Ishikawa (cell line): ENCODE data around the gene DHRSX.

Experiments
- CEBPB ChIP-seq: IDR thresholded peaks from 2 replicates; pipeline ENCODE4 v1.6.1; 2012
- EGR1 ChIP-seq: IDR thresholded peaks from 2 replicates; pipeline ENCODE4 v1.6.1; 2012
- EP300 ChIP-seq: IDR thresholded peaks from 2 replicates; pipeline ENCODE4 v1.6.1; 2012; ENCODE audit warnings: borderline replicate concordance
- NFIC ChIP-seq: IDR thresholded peaks from 2 replicates; pipeline ENCODE4 v1.6.1; 2012
- RAD21 ChIP-seq: IDR thresholded peaks from 2 replicates; pipeline ENCODE4 v1.6.1; 2012; ENCODE audit warnings: low read depth
- TAF1 ChIP-seq: IDR thresholded peaks from 2 replicates; pipeline ENCODE4 v1.6.1; 2012; ENCODE audit warnings: low read depth, mild to moderate bottlenecking
- TCF12 ChIP-seq: IDR thresholded peaks from 2 replicates; pipeline ENCODE4 v1.6.1; 2012; ENCODE audit warnings: low read depth
- TEAD4 ChIP-seq: IDR thresholded peaks from 2 replicates; pipeline ENCODE4 v1.6.1; 2012
- YY1 ChIP-seq: IDR thresholded peaks from 2 replicates; pipeline ENCODE4 v1.6.1; 2012; ENCODE audit warnings: low read depth
- ZBTB7A ChIP-seq: IDR thresholded peaks from 2 replicates; pipeline ENCODE4 v1.6.1; 2012; ENCODE audit warnings: low read depth
- TF ChIP-seq, protein P1 (sequence below): IDR thresholded peaks from 2 replicates; pipeline ENCODE4 v1.6.1; 2012
- TF ChIP-seq, protein P2 (sequence below): IDR thresholded peaks from 2 replicates; pipeline ENCODE4 v1.6.1; 2012; ENCODE audit warnings: low read depth, mild to moderate bottlenecking

GRCh38 chrX:2424317-2424716 is 76.5 kb downstream of the DHRSX start:
- TF ChIP-seq RAD21: no peak
- TF ChIP-seq CEBPB: no peak
- TF ChIP-seq, protein P1, sequence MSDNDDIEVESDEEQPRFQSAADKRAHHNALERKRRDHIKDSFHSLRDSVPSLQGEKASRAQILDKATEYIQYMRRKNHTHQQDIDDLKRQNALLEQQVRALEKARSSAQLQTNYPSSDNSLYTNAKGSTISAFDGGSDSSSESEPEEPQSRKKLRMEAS: no peak
- no peak for TF ChIP-seq EP300
- TF ChIP-seq, protein P2, sequence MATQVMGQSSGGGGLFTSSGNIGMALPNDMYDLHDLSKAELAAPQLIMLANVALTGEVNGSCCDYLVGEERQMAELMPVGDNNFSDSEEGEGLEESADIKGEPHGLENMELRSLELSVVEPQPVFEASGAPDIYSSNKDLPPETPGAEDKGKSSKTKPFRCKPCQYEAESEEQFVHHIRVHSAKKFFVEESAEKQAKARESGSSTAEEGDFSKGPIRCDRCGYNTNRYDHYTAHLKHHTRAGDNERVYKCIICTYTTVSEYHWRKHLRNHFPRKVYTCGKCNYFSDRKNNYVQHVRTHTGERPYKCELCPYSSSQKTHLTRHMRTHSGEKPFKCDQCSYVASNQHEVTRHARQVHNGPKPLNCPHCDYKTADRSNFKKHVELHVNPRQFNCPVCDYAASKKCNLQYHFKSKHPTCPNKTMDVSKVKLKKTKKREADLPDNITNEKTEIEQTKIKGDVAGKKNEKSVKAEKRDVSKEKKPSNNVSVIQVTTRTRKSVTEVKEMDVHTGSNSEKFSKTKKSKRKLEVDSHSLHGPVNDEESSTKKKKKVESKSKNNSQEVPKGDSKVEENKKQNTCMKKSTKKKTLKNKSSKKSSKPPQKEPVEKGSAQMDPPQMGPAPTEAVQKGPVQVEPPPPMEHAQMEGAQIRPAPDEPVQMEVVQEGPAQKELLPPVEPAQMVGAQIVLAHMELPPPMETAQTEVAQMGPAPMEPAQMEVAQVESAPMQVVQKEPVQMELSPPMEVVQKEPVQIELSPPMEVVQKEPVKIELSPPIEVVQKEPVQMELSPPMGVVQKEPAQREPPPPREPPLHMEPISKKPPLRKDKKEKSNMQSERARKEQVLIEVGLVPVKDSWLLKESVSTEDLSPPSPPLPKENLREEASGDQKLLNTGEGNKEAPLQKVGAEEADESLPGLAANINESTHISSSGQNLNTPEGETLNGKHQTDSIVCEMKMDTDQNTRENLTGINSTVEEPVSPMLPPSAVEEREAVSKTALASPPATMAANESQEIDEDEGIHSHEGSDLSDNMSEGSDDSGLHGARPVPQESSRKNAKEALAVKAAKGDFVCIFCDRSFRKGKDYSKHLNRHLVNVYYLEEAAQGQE: no peak
- no peak for TF ChIP-seq YY1
- no peak for TF ChIP-seq ZBTB7A
- no peak for TF ChIP-seq EGR1
- TF ChIP-seq TEAD4: no peak
- no peak for TF ChIP-seq TAF1
- no peak for TF ChIP-seq TCF12
- TF ChIP-seq NFIC: no peak
